GM04503 (cell line): ENCODE measurements around the gene SPANXB1.
"Not testable (repeated sequence)": the region's sequence is repeated elsewhere in the genome, so short reads cannot be mapped to it uniquely, and the experiment has no call there.

Source experiments
- DNase-seq: peaks from one replicate; pipeline ENCODE4 v3.0.0-alpha.2; 2012; ENCODE audit warnings: low read depth

The SPANXB1 gene, protein sequence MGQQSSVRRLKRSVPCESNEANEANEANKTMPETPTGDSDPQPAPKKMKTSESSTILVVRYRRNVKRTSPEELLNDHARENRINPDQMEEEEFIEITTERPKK

DNA sequence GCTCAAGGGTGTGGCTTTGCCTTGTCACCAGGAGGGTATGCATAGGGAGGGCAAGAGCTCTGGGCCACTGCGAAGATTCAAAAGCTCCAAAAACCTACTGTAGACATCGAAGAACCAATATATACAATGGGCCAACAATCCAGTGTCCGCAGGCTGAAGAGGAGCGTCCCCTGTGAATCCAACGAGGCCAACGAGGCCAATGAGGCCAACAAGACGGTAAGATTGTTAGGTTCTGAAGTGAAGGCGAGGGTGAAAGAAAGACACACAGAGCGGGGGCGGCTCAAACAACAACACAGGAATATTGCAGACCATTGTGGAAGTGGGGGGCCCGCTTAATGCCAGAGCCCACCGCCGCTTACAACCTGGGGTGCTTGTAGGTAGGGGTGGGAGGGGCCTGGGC lies at the start of gene SPANXB1:
Gene SPANXB1 (plus strand): TSS at position 27 of the 400 bp plus-strand sequence. CDS start 100 bp downstream, at position 127.
- DNase-seq, result not testable (repeated sequence)

DNA sequence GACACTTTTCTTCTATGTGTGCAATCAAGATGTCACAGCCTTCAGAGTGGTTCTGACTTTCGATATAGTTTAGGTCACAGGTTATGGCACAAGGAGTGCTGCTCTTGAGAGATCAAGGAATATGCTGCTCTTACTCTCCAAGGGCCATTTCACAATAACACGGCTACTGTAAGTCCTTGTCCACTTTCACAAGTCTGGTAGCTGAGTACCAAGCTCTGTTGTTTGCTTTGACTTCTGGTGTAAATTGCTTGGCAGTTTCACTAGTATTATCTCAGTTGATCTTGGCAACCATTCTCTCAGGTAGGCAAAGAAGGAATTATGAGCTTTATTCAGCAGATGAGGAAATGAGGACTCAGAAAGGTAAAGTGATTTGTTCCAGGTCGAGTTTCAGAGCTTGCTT lies 35.4 kb upstream of the SPANXB1 start:
- no peak for DNase-seq

DNA sequence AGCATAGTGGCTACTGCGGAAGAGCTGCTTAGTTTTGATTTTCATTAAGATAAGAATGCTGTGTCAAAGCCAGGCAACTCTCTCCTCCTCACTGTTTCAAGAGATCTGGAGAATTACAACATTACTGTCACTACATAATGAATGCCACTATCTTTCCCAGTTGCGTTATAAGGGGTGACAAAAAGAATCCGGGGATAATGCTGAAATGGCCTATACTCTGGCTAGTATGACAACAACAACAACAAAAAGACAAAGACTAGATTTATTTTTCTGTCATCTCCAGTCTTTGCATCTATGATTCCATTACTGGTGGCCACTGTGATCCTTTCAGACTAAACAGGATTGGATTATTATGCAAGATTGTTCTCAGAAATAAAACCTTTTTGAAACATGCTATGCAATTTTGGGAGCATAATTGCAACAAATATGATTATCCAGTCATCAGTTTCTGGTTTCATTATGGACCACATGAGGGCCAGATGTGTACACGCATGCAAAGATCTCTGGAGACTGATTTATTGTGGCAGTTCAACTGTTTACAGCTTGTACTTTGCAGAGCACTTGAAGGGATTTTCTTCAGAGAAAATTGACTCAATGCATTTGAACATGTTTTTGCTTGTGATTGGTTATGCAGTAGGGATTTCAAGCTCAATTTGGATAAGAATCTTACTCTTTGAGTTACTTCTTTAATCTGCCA lies 31.1 kb upstream of the SPANXB1 start:
- DNase-seq, result no peak

DNA sequence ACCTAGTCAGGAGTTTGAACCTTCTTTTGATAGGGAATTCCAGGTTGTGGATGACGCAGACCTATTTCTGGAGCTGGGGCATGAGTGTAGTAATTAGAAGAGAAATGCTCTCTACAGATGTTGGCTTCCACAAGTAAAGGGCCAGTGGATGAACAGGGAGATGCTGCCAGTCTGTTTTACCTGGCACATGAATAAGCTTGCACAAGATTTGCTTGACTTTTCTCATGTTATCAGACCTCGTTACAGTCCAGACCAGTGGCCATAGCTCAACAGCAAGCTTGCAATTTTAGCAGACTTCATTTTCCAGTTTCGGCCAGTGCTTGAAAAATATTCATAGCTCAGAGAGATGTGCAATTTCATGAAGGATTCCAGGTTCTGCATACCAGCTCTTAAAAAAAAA lies 26.9 kb upstream of the SPANXB1 start:
- no peak for DNase-seq

DNA sequence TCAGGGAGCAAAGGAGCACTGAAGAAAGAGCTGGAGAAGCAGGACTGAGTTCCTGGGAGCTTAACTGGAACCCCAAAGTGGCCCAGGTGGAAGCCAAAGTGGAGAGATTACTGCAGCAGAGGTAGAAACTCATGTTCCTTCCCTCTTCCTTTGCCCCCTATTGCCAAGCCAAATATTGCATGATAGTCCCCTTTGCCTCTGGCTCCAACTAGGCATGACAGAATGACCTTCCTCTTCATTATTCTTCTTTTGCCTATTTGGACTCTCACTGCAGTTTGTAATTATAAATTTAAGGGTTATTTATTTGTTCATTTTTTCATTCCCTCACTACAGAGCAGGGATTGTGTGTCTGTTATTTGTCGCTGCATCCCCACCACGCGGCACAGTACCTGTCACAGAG lies 22.1 kb upstream of the SPANXB1 start:
- no peak for DNase-seq

DNA sequence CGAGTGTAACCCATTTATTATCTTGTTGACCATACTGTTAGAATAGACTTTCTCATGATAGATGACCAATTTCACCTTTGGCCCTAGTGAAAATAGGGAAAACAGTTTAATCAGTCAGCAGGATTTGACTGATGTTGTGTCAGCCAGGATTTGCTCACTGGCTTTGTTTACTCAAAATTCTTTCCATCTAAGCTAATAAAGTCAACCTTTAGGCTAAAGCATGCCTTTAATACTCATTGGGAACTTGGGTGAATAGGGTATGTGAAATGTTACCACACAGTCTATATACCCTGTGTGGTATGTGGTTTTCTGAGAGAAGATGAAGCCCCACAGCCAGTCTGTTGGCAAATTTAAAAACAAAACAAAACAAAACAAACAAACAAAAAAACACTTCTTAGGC lies 18.7 kb upstream of the SPANXB1 start:
- no peak for DNase-seq

DNA sequence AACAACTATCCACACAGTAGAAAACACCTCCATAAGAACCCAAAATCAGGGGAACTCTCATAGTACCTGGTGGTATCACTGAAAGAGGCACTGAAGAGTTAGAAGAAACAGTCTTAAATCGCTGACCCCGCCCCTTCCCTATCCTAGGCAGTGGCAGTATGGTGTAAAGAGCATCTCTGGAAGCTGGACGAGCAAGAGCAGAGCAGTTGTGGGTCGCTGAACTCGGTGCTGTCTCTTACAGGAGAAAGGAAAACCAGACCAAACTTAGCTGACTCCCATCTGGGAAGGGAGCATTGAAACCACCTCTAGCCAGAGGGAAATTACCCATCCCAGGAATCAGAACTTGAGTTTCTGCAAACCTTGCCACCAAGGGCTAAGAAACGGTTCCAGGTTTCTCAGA lies 2.8 kb downstream of the SPANXB1 start:
- not testable (repeated sequence) for DNase-seq

DNA sequence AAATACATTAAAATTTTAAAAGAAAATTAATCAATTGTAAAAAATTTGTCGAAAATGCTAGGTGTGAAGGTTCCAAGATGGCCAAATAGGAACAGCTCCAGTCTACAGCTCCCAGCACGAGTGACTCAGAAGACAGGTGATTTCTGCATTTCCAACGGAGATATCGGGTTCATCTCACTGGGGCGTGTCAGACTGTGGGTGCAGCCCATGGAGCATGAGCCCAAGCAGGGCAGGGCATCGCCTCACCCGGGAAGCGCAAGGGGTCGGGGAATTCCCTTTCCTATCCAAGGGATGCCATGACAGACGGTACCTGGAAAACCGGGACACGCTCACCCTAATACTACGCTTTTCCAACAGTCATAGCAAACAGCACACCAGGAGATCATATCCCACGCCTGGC lies 41.9 kb downstream of the SPANXB1 start:
- not testable (repeated sequence) for DNase-seq

DNA sequence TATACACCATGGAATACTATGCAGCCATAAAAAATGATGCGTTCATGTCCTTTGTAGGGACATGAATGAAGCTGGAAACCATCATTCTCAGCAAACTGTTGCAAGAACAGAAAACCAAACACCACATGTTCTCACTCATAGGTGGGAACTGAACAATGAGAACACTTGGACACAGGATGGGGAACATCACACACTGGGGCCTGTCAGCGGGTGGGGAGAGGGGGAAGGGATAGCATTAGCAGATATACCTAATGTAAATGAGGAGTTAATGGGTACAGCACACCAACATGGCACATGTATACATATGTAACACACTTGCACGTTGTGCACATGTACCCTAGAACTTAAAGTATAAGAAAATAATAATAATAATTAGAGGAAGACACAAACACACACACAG lies 47.5 kb downstream of the SPANXB1 start:
- DNase-seq, result not testable (repeated sequence)

DNA sequence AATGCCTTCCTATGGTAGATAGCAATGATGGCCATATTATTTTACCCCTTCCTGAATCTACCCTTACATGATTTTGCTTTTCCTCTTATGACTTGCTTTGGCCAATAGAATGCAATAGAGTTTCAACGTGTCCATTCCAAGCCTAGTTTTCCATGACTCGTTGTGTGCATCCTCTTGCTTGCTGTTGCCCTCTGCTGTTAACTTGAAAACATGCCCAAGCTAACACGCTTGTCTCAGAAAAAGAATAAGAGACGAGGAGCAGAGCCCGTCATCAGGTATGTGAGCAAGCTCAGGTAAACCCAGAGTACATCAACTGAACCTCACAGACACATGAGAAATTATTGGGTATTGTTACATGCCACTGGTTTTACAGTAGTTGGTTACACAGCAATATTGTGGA lies 49.7 kb downstream of the SPANXB1 start:
- DNase-seq, result not testable (repeated sequence)
